OCI-M2 (cell line): Measurements from ENCODE around the gene STRADA.
A peak's percentile ranks its signal among the peaks of the same experiment; 100 is the strongest.

Source experiments
- DNase-seq: peaks from one replicate; lab custom pipeline; 2025; ENCODE audit not compliant: unreplicated experiment; lab: John Stamatoyannopoulos, UW

The STRADA gene

GRCh38 chr17:63701868-63702720 is 39.5 kb downstream of the STRADA start:
- DNase-seq, result no peak

DNA sequence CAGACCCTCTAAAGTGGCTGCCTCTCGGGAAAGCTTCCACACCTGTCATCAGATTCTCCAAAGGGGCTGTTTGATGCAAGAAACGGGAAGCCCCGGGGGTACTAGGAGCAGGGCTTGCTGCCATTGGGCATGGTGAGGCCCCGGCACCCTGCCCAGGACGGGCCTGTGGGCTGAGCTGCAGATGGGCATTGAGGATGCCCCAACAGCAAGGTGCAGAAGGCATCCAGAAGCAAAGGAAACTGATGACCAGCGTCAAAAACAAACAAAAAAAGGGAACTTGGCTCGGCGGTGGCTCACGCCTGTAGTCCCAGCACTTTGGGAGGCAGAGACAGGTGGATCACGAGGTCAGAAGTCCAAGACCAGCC is 40.2 kb downstream of the STRADA start:
- no peak for DNase-seq

GRCh38 chr17:63700528-63701455 is 40.8 kb downstream of the STRADA start:
- DNase-seq, result no peak

GRCh38 chr17:63699638-63700527 is 41.7 kb downstream of the STRADA start, which contains the start of gene LIMD2:
Gene LIMD2 (minus strand): TSS chr17:63700125. CDS start chr17:63699298, 827 bp downstream.
- no peak for DNase-seq

- peak; percentile 40 for DNase-seq
Measured at GRCh38 chr17:63698886-63699637, 42.5 kb downstream of the STRADA start.

DNA sequence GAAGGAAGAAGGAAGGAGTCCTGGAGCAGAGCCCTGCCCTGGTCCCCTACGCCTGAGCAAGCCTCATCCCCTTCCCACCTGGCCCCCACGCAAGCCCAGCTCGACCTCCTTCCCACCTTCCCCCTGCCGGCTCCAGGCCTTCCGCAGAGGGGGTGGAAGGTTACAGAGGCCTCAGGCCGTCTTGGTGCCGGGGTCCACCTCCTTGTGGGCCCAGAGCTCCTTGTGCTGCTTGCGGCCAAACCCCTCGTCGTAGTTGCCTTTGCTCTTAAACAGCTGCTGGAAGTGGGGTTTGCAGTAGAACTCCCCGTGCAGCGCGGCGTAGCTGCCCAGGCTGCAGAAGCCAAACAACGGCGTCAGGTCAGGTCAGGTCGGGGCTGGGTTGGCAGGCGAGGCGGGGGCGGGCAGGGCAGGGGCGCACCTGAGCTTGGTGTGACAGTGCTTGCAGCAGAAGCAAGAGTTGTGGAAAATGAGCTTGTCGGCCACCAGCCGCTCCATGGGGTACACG is 43.2 kb downstream of the STRADA start:
- DNase-seq, result no peak

DNA sequence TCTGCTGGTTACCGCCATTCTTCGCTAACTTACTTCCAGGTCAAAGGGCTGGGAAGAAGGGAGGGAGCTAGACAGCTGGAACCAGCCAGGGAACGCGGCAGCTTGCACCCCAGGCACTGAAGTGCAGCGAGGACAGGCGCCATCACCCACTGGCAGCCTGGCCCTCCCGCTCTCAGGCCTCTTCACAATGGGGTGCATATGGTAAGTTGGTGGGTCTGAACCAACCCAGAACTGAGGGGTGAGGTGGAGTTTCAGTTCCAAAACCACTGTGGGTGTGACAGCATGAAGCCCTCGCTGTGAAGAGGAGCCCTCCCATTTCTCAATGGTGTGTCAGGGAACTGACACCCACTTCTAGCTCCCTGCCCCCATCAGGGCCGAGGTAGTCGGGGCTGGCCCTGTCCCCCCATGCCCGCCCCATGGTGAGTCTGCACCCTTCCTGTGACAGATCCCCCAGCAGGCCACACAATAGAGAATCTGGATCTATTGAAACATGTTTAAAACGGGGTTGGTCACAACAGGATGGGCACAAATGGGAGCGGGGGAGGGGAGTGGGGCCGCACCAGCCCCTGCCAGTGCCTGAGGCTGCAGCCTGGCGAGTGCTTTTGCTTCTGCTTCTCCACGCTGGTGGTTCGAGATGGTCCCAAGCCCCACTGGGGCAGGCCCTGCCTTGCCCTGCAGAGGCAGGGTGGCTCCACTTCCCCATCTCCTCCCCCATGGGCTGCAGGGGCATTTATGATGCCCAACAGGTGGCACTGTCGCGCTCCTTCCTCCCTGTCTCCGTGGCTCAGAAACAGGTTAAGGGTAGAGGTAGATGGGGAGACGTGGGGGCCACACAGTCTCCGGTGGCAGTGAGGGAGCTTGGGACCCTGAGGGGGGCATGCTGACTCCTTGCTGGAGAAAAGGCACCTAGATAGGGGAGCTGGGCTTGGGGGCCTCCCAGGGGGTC is 44.0 kb downstream of the STRADA start:
- DNase-seq, result no peak

DNA sequence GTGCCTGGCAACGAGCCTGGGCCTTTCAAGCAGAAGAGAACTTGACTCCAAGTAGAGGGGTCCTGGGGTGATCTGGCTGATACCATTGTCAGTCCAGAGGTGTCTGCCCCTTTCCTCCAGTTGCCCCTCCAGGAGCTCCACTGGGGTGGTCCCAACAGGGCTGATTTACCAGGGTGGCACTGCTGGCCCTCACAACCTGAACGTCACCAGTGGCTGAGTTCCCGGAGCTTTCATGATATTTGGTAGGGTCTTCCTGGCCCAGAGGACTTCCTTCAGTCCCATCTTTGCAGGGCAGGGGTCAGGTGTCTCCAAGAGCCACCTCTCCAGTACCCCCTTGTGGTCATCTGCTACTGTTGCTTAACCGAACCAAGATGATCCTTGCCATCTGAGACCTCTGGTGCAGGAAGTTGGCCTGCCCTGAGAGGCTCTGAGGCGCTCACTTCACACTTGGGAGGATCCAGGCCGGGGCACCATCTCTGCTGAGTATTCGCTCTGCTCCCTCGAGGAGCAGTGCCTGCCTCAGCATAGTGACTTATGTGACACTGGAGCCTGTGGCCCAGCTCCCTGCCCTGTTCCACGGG is 45.1 kb downstream of the STRADA start:
- DNase-seq, result no peak

GRCh38 chr17:63695889-63696288 is 45.7 kb downstream of the STRADA start:
- no peak for DNase-seq

- no peak for DNase-seq
Measured at GRCh38 chr17:63694950-63695773, 46.4 kb downstream of the STRADA start.

DNA sequence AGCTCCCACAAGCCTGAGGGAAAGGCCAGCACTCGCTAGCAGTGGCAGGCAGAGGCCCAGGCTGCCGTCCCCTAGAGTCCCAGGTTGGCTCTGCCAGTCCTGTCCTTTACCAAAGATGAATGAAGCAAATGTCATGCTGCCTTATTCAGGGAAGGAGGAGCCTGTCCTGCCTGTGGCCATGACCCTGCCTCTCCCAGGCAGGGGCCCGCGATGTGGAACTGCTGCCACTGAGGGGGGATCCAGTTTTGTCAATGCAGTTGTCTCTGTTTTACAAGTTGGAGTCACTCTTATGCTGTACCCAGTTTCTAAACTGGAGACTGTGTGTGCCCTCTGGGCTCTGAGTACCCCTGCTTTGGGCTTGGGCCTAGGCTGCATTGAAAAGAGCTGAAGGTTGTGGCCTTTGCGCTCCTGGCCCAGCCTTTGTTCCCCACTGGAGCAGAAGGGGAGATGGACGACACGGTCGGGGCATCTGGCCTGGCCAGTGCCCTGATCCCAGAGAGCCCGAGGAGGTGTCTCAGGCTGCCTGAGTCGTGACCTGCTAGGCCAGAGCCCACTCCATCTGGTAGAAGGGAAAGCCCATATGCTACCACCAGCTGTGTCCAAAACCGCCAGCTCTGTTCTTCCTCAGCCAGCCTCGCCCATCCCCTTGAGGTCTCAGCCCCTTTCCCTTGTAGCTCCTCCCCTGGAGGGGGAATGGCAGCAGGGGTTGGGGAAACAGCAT is 47.2 kb downstream of the STRADA start:
- DNase-seq, result no peak

DNA sequence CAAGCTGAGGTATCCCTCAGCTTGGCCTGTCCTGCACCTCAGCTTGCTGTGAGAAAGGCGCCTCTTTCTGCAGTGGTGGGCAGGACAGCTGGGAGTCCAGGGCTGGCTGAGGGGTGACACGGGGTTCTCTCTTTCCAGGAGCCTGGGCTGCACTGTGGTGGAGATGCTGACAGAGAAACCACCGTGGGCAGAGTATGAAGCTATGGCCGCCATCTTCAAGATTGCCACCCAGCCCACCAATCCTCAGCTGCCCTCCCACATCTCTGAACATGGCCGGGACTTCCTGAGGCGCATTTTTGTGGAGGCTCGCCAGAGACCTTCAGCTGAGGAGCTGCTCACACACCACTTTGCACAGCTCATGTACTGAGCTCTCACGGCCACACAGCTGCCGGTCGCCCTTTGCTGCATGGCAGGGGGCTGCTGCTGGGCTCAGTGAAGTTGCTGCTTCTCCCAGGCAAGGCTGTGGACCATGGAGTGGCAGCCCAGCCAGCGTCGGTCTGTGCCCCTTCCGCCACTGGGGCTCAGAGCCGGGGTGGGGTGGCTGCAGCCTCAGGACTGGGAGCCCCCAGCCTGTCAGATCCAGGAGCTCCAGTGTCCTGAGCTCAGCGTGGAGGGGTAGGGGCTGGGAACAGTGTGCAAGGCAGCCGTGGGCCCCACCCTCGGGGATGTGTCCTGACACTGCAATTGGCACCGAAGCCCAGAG is 48.0 kb downstream of the STRADA start:
- no peak for DNase-seq

DNA sequence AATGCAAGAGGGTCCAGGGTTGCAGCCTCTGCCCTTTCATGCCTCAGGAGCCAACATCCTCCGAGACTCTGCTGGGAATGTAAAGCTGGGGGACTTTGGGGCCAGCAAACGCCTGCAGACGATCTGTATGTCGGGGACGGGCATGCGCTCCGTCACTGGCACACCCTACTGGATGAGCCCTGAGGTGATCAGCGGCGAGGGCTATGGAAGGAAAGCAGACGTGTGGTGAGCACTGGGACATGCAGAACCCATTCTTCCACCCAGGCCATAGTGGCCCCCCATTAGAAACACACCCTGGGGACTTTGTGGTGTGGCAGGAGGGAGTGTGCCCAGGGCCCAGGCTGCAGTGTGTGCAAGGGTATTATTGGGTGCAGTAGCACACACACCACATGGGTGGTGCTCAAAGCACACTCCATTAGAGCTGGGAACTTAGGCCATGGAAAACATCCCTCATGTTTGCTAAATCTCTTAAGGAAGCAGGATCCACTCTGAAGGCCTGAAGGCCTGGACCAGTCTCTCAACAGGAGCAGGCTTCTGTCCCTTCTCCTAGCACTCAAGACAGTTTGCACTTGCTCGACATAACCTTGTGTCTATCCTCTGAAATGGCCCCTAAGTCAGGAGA is 49.3 kb downstream of the STRADA start:
- DNase-seq, result no peak

GRCh38 chr17:63689479-63689878 is 52.1 kb downstream of the STRADA start:
- no peak for DNase-seq

GRCh38 chr17:63688396-63689020 is 53.1 kb downstream of the STRADA start:
- DNase-seq, result no peak
